ENCODE results near the gene TGFBR3. TPM values are rescaled to one million over a fixed set of nuclear protein-coding genes. Genes with fewer than 3 reads are reported as not detected.

The TGFBR3 gene
- total and polyA plus RNA-seq, 9 donors, result 92.4 to 442 (median 165) TPM

GRCh38 chr1:91689641-91690481, 196.1 kb downstream of the TGFBR3 start:
- Histone ChIP-seq H3K4me1 (ENCODE audit: insufficient read depth) (peaks cover 22% of the 10 kb centered on the region), H3K36me3 (no peaks in the 10 kb centered on the region), H3K27ac (peak overlapping the region; percentile 6 to 49), H3K9me3 (no peaks in the 10 kb centered on the region), H3K27me3 (no peaks in the 10 kb centered on the region), H3K4me3 (no peak overlapping the region)
- TF ChIP-seq POLR2A (IDR thresholded peaks at IDR 0.05), result no peak
- TF ChIP-seq CTCF (IDR thresholded peaks at IDR 0.05), result no peak
- TF ChIP-seq EP300 (IDR thresholded peaks at IDR 0.05), result no peak
- WGBS, 3 donors, result 54 to 58% (median 54%) methylated on average over 11 of the region's 11 CpGs
- intact Hi-C loops (cut with DNase I), result loop anchor here in 1 of 4 donors (10.0 kb wide), 1 partner anchor 205 kb away; no protein-coding TSS in a partner anchor
- DNase-seq, result peak in 1 of 5 donors; percentile 42

- no peak for DNase-seq
- Histone ChIP-seq H3K27ac (no peak overlapping the region), H3K9me3 (no peaks in the 10 kb centered on the region), H3K4me3 (no peak overlapping the region), H3K36me3 (no peaks in the 10 kb centered on the region), H3K4me1 (ENCODE audit: insufficient read depth) (peaks cover 22% of the 10 kb centered on the region), H3K27me3 (no peaks in the 10 kb centered on the region)
- 96 to 100% (median 100%) methylated on average over 1 of the region's 1 CpG for WGBS, 3 donors
- intact Hi-C loops (cut with DNase I), result no loop called here
- TF ChIP-seq EP300 (IDR thresholded peaks at IDR 0.05), result no peak
- TF ChIP-seq POLR2A (IDR thresholded peaks at IDR 0.05), result no peak
- TF ChIP-seq CTCF (IDR thresholded peaks at IDR 0.05), result no peak
These were observed 198.5 kb downstream of the TGFBR3 start for GRCh38 chr1:91687452-91687851.

GRCh38 chr1:91685994-91686393, 200.0 kb downstream of the TGFBR3 start:
- intact Hi-C loops (cut with DNase I), result no loop called here
- H3K27ac ChIP-seq, result no peak overlapping the region
- H3K36me3 ChIP-seq, result no peaks in the 10 kb centered on the region
- TF ChIP-seq EP300 (IDR thresholded peaks at IDR 0.05) (no peak), CTCF (IDR thresholded peaks at IDR 0.05) (no peak), POLR2A (IDR thresholded peaks at IDR 0.05) (no peak)
- no peak for DNase-seq
- H3K27me3 ChIP-seq, result no peaks in the 10 kb centered on the region
- WGBS, 3 donors, result 16 to 37% (median 23%) methylated on average over 4 of the region's 4 CpGs
- H3K9me3 ChIP-seq, result no peaks in the 10 kb centered on the region
- peaks cover 21% of the 10 kb centered on the region for H3K4me1 ChIP-seq (ENCODE audit: insufficient read depth)
- no peak overlapping the region for H3K4me3 ChIP-seq

GRCh38 chr1:91684481-91685196, 201.3 kb downstream of the TGFBR3 start:
- WGBS, 3 donors, result 10 to 25% (median 23%) methylated on average over 7 of the region's 7 CpGs
- H3K27ac ChIP-seq, result no peak overlapping the region

More at GRCh38 chr1:91684481-91685196, 201.3 kb downstream of the TGFBR3 start:
- Histone ChIP-seq H3K4me3 (no peak overlapping the region), H3K27me3 (no peaks in the 10 kb centered on the region), H3K9me3 (no peaks in the 10 kb centered on the region), H3K4me1 (ENCODE audit: insufficient read depth) (peaks cover 17% of the 10 kb centered on the region), H3K36me3 (no peaks in the 10 kb centered on the region)
- DNase-seq, result no peak
- intact Hi-C loops (cut with DNase I), result no loop called here
- TF ChIP-seq POLR2A (IDR thresholded peaks at IDR 0.05), result no peak
